Neural cell (in vitro differentiated cells): Measurements from ENCODE around the gene LHX4. TPM values are rescaled to one million over a fixed set of nuclear protein-coding genes. Genes with fewer than 3 reads are reported as not detected.
A peak's percentile ranks its signal among the peaks of the same experiment; 100 is the strongest.

Experiments used
- H2AFZ ChIP-seq: fragments of 200-600, 300-800 bp; sonication (generic), shearing (Covaris generic); 2 replicates; pipeline ENCODE4 v1.6.0; 2014; ENCODE audit warnings: low read depth, mild to moderate bottlenecking, antibody characterized with exemption, low read length, moderate library complexity
- H3F3A ChIP-seq: fragments of 200-600 bp; shearing (Covaris generic); 2 replicates; pipeline ENCODE4 v1.6.1; 2016; ENCODE audit warnings: mild to moderate bottlenecking, moderate library complexity, mixed read lengths, antibody characterized with exemption, low read length; ENCODE audit not compliant: insufficient read depth, poor library complexity, severe bottlenecking
- H3K27ac ChIP-seq: fragments of 200-600, 300-800 bp; sonication (generic), shearing (Covaris generic); 2 replicates; pipeline ENCODE4 v1.5.1; 2014; ENCODE audit warnings: mild to moderate bottlenecking, low read length, moderate library complexity
- H3K27me3 ChIP-seq: fragments of 300-800, 200-600 bp; sonication (generic), shearing (Covaris generic); 2 replicates; pipeline ENCODE4 v1.6.0; 2014; ENCODE audit warnings: mild to moderate bottlenecking, low read depth, low read length, moderate library complexity; ENCODE audit not compliant: insufficient read depth
- H3K36me3 ChIP-seq: fragments of 300-800, 200-600 bp; sonication (generic), shearing (Covaris generic); 2 replicates; pipeline ENCODE4 v1.5.1; 2014; ENCODE audit warnings: mild to moderate bottlenecking, antibody characterized with exemption, low read length, moderate library complexity; ENCODE audit not compliant: insufficient read depth
- H3K4me2 ChIP-seq: fragments of 300-800, 200-600 bp; sonication (generic), shearing (Covaris generic); 2 replicates; pipeline ENCODE4 v1.6.0; 2014; ENCODE audit warnings: mild to moderate bottlenecking, low read length
- H3K4me3 ChIP-seq: fragments of 300-800, 200-600 bp; sonication (generic), shearing (Covaris generic); 2 replicates; pipeline ENCODE4 v1.5.1; 2014; ENCODE audit warnings: mild to moderate bottlenecking, low read length, moderate library complexity
- H3K79me2 ChIP-seq: fragments of 200-600 bp; shearing (Covaris generic); replicated peaks from 2 replicates; pipeline ENCODE4 v1.6.0; 2014; ENCODE audit warnings: mild to moderate bottlenecking, low read length, moderate library complexity; ENCODE audit not compliant: insufficient read depth
- H3K9ac ChIP-seq: fragments of 300-800, 200-600 bp; sonication (generic), shearing (Covaris generic); 2 replicates; pipeline ENCODE4 v1.6.1; 2016; ENCODE audit warnings: mild to moderate bottlenecking, low read length, mixed read lengths
- H3K9me2 ChIP-seq: fragments of 200-600 bp; shearing (Covaris generic); 2 replicates; pipeline ENCODE4 v1.6.1; 2016; ENCODE audit warnings: mild to moderate bottlenecking, low read length, mixed read lengths; ENCODE audit not compliant: insufficient read depth
- H3K9me3 ChIP-seq: fragments of 200-600, 300-800 bp; sonication (generic), shearing (Covaris generic); 2 replicates; pipeline ENCODE4 v1.6.1; 2016; ENCODE audit warnings: mild to moderate bottlenecking, mixed run types, low read length, moderate library complexity, mixed read lengths
- H4K20me1 ChIP-seq: fragments of 200-600 bp; shearing (Covaris generic); 2 replicates; pipeline ENCODE4 v1.6.1; 2016; ENCODE audit warnings: mild to moderate bottlenecking, mixed run types; ENCODE audit not compliant: insufficient read depth
- CTCF ChIP-seq: fragments of 450-650 bp; IDR thresholded peaks from 2 replicates; pipeline ENCODE4 v1.5.1; 2014; ENCODE audit warnings: antibody characterized with exemption, mild to moderate bottlenecking, moderate library complexity; ENCODE audit not compliant: poor library complexity, severe bottlenecking
- EP300 ChIP-seq: fragments of 450-650 bp; conservative IDR thresholded peaks from 2 replicates; pipeline ENCODE4 v1.6.1; 2014; ENCODE audit warnings: antibody characterized with exemption, mild to moderate bottlenecking, moderate library complexity; ENCODE audit not compliant: poor library complexity, severe bottlenecking
- EZH2 ChIP-seq: fragments of 200-600, 300-800 bp; shearing (Covaris generic), sonication (generic); IDR thresholded peaks from 2 replicates; pipeline ENCODE4 v1.6.1; 2014; ENCODE audit warnings: antibody characterized with exemption, low read length, borderline replicate concordance, mild to moderate bottlenecking; ENCODE audit not compliant: insufficient read depth, poor library complexity, severe bottlenecking
- MXI1 ChIP-seq: fragments of 450-650 bp; conservative IDR thresholded peaks from 2 replicates; pipeline ENCODE4 v1.6.1; 2014; ENCODE audit warnings: antibody characterized with exemption, mild to moderate bottlenecking; ENCODE audit not compliant: poor library complexity, severe bottlenecking
- POLR2AphosphoS5 ChIP-seq: IDR thresholded peaks from 2 replicates; pipeline ENCODE4 v1.6.1; 2012
- RAD21 ChIP-seq: fragments of 450-650 bp; conservative IDR thresholded peaks from 2 replicates; pipeline ENCODE4 v1.6.1; 2014; ENCODE audit warnings: antibody characterized with exemption, mild to moderate bottlenecking, moderate library complexity
- SMC3 ChIP-seq: fragments of 450-650 bp; conservative IDR thresholded peaks from 2 replicates; pipeline ENCODE4 v1.6.1; 2014; ENCODE audit warnings: antibody characterized with exemption, mild to moderate bottlenecking, moderate library complexity; ENCODE audit not compliant: poor library complexity
- TAF1 ChIP-seq: IDR thresholded peaks from 2 replicates; pipeline ENCODE4 v1.6.1; 2012; ENCODE audit warnings: low read depth
- polyA plus RNA-seq: library from polyadenylated mRNA; depleted of rRNA; stranded (reverse); fragments of >200 nt; gene quantifications from 2 replicates; pipeline ENCODE4 v1.2.3, GENCODE V29; 2014
- TF ChIP-seq, protein P1 (sequence below): IDR thresholded peaks from 2 replicates; pipeline ENCODE4 v1.6.1; 2012; ENCODE audit warnings: borderline replicate concordance

Gene LHX4
- polyA plus RNA-seq, 1 donor from 2014 or later: not detected

- Histone ChIP-seq H2AFZ (no peak overlapping the region), H3K9me2 (no peaks in the 10 kb centered on the region), H3K9me3 (no peaks in the 10 kb centered on the region), H3K36me3 (no peaks in the 10 kb centered on the region), H3K4me3 (peak overlapping the region; percentile 70), H3K27ac (no peak overlapping the region), H3F3A (no peaks in the 10 kb centered on the region), H3K27me3 (peaks cover 88% of the 10 kb centered on the region), H3K79me2 (no peaks in the 10 kb centered on the region), H4K20me1 (peaks cover 3% of the 10 kb centered on the region), H3K4me2 (peak overlapping the region; percentile 25), H3K9ac (peak overlapping the region; percentile 12)
- no peak for TF ChIP-seq MXI1
- peak; percentile 53 for TF ChIP-seq POLR2AphosphoS5
Measured at GRCh38 chr1:180228648-180229482, 1.2 kb upstream of the LHX4 start.

- peak overlapping the region; percentile 65 for H3K4me2 ChIP-seq
- no peaks in the 10 kb centered on the region for H3K9me2 ChIP-seq
- peaks cover 99% of the 10 kb centered on the region for H3K27me3 ChIP-seq
- H3K4me3 ChIP-seq: peak overlapping the region; percentile 70
- no peaks in the 10 kb centered on the region for H3K36me3 ChIP-seq
- no peaks in the 10 kb centered on the region for H3K9me3 ChIP-seq
- no peaks in the 10 kb centered on the region for H3F3A ChIP-seq
- peaks cover 3% of the 10 kb centered on the region for H4K20me1 ChIP-seq
- H2AFZ ChIP-seq: no peak overlapping the region
- no peaks in the 10 kb centered on the region for H3K79me2 ChIP-seq
- no peak overlapping the region for H3K27ac ChIP-seq
- no peak for TF ChIP-seq TAF1
- TF ChIP-seq RAD21: no peak
- TF ChIP-seq POLR2AphosphoS5: no peak
- TF ChIP-seq, protein P1, sequence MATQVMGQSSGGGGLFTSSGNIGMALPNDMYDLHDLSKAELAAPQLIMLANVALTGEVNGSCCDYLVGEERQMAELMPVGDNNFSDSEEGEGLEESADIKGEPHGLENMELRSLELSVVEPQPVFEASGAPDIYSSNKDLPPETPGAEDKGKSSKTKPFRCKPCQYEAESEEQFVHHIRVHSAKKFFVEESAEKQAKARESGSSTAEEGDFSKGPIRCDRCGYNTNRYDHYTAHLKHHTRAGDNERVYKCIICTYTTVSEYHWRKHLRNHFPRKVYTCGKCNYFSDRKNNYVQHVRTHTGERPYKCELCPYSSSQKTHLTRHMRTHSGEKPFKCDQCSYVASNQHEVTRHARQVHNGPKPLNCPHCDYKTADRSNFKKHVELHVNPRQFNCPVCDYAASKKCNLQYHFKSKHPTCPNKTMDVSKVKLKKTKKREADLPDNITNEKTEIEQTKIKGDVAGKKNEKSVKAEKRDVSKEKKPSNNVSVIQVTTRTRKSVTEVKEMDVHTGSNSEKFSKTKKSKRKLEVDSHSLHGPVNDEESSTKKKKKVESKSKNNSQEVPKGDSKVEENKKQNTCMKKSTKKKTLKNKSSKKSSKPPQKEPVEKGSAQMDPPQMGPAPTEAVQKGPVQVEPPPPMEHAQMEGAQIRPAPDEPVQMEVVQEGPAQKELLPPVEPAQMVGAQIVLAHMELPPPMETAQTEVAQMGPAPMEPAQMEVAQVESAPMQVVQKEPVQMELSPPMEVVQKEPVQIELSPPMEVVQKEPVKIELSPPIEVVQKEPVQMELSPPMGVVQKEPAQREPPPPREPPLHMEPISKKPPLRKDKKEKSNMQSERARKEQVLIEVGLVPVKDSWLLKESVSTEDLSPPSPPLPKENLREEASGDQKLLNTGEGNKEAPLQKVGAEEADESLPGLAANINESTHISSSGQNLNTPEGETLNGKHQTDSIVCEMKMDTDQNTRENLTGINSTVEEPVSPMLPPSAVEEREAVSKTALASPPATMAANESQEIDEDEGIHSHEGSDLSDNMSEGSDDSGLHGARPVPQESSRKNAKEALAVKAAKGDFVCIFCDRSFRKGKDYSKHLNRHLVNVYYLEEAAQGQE: no peak
- no peak for TF ChIP-seq CTCF
- TF ChIP-seq EZH2: no peak
- TF ChIP-seq EP300: no peak
- TF ChIP-seq SMC3: no peak
- no peak for TF ChIP-seq MXI1
- peak overlapping the region; percentile 13 for H3K9ac ChIP-seq
Measured at GRCh38 chr1:180230416-180230790, 339 bp downstream of the LHX4 start.
